ENCODE data around the gene LHFPL6.
A peak's percentile ranks its signal among the peaks of the same experiment; 100 is the strongest.

LHFPL6 gene

DNA sequence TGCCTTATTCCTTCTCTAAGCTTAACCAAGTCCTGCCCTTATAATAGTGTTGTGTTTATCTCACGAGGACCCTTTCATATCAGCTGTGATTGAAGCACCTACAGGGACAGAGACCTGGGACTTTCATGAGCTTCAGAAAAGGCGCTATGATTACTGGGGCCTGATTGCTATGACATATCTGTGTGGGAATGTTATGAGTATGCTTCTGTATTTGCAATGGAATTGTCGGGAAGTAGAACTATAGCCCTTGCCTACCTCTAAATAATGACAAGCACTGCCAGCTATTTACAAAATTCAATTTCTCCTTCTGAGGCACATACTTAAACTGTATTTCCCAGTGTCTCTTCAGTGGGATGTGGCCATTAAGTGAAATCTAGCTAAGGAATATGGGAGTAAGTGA, 191.5 kb downstream of the LHFPL6 start:
- no peak for DNase-seq (ENCODE audit: extremely low read depth, low read depth)
- TF ChIP-seq, protein P1, sequence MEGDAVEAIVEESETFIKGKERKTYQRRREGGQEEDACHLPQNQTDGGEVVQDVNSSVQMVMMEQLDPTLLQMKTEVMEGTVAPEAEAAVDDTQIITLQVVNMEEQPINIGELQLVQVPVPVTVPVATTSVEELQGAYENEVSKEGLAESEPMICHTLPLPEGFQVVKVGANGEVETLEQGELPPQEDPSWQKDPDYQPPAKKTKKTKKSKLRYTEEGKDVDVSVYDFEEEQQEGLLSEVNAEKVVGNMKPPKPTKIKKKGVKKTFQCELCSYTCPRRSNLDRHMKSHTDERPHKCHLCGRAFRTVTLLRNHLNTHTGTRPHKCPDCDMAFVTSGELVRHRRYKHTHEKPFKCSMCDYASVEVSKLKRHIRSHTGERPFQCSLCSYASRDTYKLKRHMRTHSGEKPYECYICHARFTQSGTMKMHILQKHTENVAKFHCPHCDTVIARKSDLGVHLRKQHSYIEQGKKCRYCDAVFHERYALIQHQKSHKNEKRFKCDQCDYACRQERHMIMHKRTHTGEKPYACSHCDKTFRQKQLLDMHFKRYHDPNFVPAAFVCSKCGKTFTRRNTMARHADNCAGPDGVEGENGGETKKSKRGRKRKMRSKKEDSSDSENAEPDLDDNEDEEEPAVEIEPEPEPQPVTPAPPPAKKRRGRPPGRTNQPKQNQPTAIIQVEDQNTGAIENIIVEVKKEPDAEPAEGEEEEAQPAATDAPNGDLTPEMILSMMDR (IDR thresholded peaks at IDR 0.05; ENCODE audit: low read depth, low read length), result no peak

DNA sequence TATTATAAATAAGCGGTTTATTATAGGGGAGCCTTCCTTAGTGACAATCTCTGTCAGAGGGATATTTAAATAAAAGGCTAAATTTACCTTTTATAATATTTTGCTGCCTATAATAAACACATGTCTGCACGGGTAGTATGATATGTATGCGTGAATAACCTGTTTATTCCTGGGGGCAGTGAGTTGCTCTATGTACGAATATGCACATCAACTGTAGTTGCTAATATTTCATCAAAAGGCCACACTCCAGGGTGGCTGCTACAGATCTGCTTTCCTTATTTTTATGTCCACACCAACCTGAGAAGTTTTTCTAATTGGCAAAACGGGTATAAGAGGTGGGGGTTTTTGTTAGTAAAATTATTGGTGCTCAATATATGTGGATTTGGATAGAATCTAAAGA, 192.0 kb downstream of the LHFPL6 start:
- TF ChIP-seq, protein P1 (IDR thresholded peaks at IDR 0.05; ENCODE audit: low read depth, low read length), result no peak
- DNase-seq (ENCODE audit: extremely low read depth, low read depth), result no peak

DNA sequence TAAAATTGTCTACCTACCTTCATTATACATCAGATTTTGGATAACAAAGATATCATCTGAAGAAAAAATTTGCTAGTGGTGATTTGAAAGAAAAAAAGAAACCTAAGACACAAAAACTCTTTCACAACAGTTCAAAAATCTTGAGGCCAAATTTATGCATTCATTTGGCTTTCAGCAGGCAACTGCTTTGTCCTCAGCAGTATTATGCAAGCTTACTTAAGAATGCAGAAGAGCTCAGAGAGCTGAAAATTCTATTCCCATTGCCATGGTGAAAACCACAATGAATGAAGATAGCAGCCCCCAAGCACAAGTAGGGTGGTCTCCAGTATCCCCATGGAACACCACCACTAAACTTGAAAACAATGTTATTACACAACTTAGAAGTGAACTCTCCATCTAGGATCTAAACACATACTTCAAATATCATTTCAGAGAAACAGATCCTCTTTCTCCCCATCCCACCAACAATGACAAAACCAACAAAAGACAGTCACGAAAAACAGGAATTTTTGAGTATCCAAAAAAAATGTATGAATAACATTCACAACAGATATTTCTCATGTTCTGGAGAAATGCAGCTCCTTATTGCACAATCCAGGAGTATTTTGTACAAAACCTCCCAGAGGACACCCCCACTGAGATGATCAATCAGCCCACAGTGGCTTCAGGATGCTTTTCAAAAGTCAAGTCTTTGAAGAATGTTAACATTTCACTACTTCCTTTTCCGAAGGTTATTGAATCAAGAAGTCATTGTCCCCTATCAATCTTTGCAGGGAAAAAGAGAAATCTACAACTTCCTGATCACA, 192.7 kb downstream of the LHFPL6 start:
- peak; percentile 48 for DNase-seq (ENCODE audit: extremely low read depth, low read depth)

DNA sequence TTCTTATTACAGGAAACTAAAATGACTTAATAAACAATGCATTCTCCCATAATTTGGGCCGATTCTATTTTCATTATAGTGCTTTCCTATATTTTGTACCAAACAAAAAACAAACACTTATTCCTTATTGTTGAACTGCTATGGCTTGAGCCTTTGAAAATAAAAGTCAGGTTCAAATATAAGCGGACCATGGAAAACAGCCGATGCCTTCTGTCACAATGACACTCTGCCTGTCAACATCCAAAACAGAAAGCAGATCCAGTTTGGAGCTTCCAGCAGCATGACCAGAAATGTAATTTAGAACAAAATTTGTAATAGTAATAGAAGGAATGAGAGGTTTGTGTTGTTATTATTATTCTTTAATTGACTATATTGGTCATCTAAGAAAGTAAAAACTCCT, 194.5 kb downstream of the LHFPL6 start:
- no peak for DNase-seq (ENCODE audit: extremely low read depth, low read depth)
- TF ChIP-seq, protein P1 (IDR thresholded peaks at IDR 0.05; ENCODE audit: low read depth, low read length), result no peak

More for the DNA sequence above, 192.7 kb downstream of the LHFPL6 start:
- TF ChIP-seq, protein P1 (IDR thresholded peaks at IDR 0.05; ENCODE audit: low read depth, low read length), result no peak

DNA sequence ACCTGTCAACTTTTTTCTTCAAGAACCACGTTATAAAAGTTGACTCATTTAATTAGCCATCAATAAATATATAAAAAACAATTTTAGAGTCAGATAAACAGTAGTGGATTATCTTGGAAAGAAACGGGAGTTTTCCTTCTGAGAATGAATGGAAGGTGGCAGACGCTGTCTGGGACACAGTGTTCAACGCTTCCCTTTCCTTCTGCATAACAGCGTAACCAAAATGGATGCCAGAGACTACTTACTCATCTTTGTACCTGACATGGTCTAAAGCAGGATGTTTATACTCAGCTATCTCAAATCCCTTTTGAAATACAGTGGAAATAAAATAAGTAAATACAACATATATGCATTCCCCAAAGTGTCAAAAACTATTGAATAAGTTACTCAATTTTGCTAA, 195.2 kb downstream of the LHFPL6 start:
- DNase-seq (ENCODE audit: extremely low read depth, low read depth), result no peak
- TF ChIP-seq, protein P1 (IDR thresholded peaks at IDR 0.05; ENCODE audit: low read depth, low read length), result no peak

DNA sequence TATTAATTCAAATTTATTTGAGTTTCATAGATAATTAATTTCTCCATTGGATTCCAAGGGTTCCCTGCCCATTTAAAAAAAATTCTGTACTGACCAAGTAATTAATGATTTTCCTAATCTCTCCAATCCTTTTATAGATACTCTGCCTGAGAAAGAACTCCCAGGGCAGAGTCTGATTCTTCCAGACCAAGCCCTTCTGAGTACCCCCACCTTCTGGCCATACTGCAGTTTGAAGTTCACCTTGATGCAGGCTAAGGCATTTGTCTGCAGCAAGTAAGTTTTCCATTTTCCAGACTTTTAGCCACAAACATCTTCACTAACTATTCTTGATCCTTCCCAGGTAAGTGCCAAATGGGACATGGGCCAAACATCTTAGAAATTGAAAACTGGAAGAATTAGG, 195.9 kb downstream of the LHFPL6 start:
- TF ChIP-seq, protein P1 (IDR thresholded peaks at IDR 0.05; ENCODE audit: low read depth, low read length), result no peak
- DNase-seq (ENCODE audit: extremely low read depth, low read depth), result no peak

DNA sequence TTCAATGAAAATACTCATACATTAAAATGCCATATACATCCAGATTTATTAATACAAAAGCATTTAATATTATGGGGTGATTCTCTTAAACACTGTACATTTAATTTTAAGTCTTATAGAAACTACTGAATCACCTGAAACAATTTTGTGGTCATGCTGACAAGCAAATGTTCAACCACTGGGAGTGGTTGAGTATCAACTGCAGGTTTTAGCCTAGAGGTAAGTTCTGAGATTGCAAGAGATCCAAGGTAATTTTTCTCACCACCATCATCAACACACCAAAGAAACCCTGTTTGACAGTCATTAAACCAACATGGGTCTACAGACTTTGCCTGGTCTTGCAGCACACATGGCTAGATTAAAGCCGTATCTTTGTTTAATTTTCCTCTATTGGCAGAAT, 196.3 kb downstream of the LHFPL6 start:
- DNase-seq (ENCODE audit: extremely low read depth, low read depth), result no peak
- TF ChIP-seq, protein P1 (IDR thresholded peaks at IDR 0.05; ENCODE audit: low read depth, low read length), result no peak

All from AG09319 (cell line).